PC-9 (cell line): Measurements from ENCODE around the gene CDH1.

ENCODE experiments used
- EZH2 ChIP-seq: fragments of 200-600 bp; sonication (generic); IDR thresholded peaks from 2 replicates; pipeline ENCODE4 v1.8.0; 2017; ENCODE audit warnings: antibody characterized with exemption, low read depth
- TF ChIP-seq, protein P1 (sequence below): fragments of 200-600 bp; sonication (generic); conservative IDR thresholded peaks from 2 replicates; pipeline ENCODE4 v1.6.1; 2017; ENCODE audit warnings: mixed run types, antibody characterized with exemption, mild to moderate bottlenecking, moderate library complexity

DNA sequence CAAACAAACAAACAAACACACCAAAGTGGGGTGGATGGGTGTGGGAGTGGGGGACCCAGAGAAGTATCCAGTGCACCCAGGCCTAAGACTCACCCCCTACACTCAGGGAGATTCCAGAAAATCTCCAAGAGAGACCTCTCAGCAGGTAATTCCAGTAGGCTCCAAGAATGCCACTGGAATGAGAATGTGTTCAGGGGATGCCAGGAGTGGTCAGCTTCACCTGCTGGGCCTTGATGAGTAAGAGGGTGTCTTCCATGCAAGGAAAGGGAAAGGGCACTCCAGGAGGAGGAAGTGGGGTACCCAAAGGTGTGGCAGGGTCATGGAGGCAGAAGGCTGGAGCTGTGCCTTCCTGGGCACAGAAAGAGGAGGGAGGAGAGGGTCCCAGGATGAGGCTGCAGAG, 9.9 kb downstream of the CDH1 start:
- TF ChIP-seq, protein P1, sequence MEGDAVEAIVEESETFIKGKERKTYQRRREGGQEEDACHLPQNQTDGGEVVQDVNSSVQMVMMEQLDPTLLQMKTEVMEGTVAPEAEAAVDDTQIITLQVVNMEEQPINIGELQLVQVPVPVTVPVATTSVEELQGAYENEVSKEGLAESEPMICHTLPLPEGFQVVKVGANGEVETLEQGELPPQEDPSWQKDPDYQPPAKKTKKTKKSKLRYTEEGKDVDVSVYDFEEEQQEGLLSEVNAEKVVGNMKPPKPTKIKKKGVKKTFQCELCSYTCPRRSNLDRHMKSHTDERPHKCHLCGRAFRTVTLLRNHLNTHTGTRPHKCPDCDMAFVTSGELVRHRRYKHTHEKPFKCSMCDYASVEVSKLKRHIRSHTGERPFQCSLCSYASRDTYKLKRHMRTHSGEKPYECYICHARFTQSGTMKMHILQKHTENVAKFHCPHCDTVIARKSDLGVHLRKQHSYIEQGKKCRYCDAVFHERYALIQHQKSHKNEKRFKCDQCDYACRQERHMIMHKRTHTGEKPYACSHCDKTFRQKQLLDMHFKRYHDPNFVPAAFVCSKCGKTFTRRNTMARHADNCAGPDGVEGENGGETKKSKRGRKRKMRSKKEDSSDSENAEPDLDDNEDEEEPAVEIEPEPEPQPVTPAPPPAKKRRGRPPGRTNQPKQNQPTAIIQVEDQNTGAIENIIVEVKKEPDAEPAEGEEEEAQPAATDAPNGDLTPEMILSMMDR = no peak
- no peak for TF ChIP-seq EZH2
